Parathyroid adenoma (tissue), 2 donors: Measurements from ENCODE around the gene PLCH1.

Experiments used
- H2AFZ ChIP-seq: fragments of 300-600 bp; sonication (generic); one replicate; pipeline ENCODE4 v1.7.0; 2017; ENCODE audit warnings: antibody characterized with exemption, mild to moderate bottlenecking
- H3K27ac ChIP-seq: fragments of 300-600 bp; sonication (generic); one replicate; pipeline ENCODE4 v1.7.0; 2017
- H3K27me3 ChIP-seq: fragments of 300-600 bp; sonication (generic); one replicate; pipeline ENCODE4 v1.7.0; 2017; ENCODE audit warnings: low read length; ENCODE audit not compliant: control insufficient read depth, insufficient read depth
- H3K36me3 ChIP-seq: fragments of 300-600 bp; sonication (generic); one replicate; pipeline ENCODE4 v1.7.0; 2017; ENCODE audit warnings: low read length; ENCODE audit not compliant: control insufficient read depth, insufficient read depth
- H3K4me1 ChIP-seq: fragments of 300-600 bp; sonication (generic); one replicate; pipeline ENCODE4 v1.7.0; 2017; ENCODE audit warnings: control low read depth
- H3K4me2 ChIP-seq: fragments of 300-600 bp; sonication (generic); one replicate; pipeline ENCODE4 v1.7.0; 2017; ENCODE audit warnings: low read length
- H3K4me3 ChIP-seq: fragments of 300-600 bp; sonication (generic); one replicate; pipeline ENCODE4 v1.7.0; 2017; ENCODE audit warnings: low read depth, low read length
- H3K79me2 ChIP-seq: fragments of 300-600 bp; sonication (generic); one replicate; pipeline ENCODE4 v1.7.0; 2017; ENCODE audit warnings: control low read depth
- H3K9ac ChIP-seq: fragments of 300-600 bp; sonication (generic); one replicate; pipeline ENCODE4 v1.7.0; 2017; ENCODE audit warnings: mild to moderate bottlenecking
- H3K9me3 ChIP-seq: fragments of 300-600 bp; sonication (generic); one replicate; pipeline ENCODE4 v1.7.0; 2017; ENCODE audit warnings: low read length; ENCODE audit not compliant: control insufficient read depth
- TF ChIP-seq, protein P1 (sequence below): fragments of 300-600 bp; sonication (generic); IDR thresholded peaks from one replicate; pipeline ENCODE4 v1.7.0; 2017; ENCODE audit warnings: antibody characterized with exemption, mild to moderate bottlenecking
- donor health status: primary hyperparathyroidism.

Gene PLCH1

GRCh38 chr3:155656466-155656865 lies 88.4 kb downstream of the PLCH1 start:
- Histone ChIP-seq H3K9me3 (no peaks in the 10 kb centered on the region), H3K79me2 (peaks cover 5% of the 10 kb centered on the region), H2AFZ (no peak overlapping the region), H3K27ac (no peak overlapping the region), H3K27me3 (no peaks in the 10 kb centered on the region), H3K4me2 (no peak overlapping the region), H3K9ac (no peak overlapping the region), H3K4me1 (peaks cover 5% of the 10 kb centered on the region), H3K36me3 (no peaks in the 10 kb centered on the region), H3K4me3 (no peak overlapping the region)
- TF ChIP-seq, protein P1, sequence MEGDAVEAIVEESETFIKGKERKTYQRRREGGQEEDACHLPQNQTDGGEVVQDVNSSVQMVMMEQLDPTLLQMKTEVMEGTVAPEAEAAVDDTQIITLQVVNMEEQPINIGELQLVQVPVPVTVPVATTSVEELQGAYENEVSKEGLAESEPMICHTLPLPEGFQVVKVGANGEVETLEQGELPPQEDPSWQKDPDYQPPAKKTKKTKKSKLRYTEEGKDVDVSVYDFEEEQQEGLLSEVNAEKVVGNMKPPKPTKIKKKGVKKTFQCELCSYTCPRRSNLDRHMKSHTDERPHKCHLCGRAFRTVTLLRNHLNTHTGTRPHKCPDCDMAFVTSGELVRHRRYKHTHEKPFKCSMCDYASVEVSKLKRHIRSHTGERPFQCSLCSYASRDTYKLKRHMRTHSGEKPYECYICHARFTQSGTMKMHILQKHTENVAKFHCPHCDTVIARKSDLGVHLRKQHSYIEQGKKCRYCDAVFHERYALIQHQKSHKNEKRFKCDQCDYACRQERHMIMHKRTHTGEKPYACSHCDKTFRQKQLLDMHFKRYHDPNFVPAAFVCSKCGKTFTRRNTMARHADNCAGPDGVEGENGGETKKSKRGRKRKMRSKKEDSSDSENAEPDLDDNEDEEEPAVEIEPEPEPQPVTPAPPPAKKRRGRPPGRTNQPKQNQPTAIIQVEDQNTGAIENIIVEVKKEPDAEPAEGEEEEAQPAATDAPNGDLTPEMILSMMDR: no peak

DNA sequence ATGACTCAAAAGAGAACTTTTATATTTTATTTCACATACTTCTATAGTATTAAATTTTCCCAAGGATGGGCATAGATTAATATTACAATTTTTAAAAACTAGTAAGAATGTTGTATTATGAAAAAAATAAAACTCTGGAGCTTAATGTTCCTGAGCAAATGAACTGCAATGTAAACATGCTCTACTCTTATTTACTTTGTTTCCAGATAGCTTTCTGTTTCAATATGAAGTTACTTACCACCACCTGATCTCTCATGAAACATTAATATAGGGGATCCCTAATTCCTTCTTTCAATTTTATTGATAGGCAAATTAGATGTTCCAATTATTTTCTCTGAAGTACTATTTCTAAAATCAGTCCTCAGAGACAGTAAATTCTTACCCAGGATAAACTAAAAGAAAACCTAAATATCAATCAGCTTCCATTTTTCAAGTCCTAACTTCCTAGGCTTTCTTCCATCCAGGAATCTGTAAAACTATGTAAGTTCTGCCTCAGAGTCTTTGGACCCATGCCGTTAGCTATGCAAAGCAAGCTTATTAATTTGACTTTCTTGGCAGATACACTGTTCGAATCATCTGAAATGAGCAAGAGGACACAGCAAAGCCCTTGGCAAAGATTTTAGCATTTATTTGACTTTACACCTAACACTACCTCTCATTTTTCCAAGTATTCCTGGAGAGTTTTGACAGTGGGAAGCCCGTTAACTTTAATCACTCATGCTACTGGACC lies 93.2 kb downstream of the PLCH1 start:
- Histone ChIP-seq H3K79me2 (peaks cover 5% of the 10 kb centered on the region), H3K27me3 (no peaks in the 10 kb centered on the region), H2AFZ (peak overlapping the region; percentile 7), H3K9ac (no peak overlapping the region), H3K9me3 (no peaks in the 10 kb centered on the region), H3K36me3 (no peaks in the 10 kb centered on the region), H3K4me3 (no peak overlapping the region), H3K27ac (no peak overlapping the region), H3K4me2 (no peak overlapping the region), H3K4me1 (peaks cover 3% of the 10 kb centered on the region)
- TF ChIP-seq, protein P1: no peak

GRCh38 chr3:155648013-155648591 lies 96.8 kb downstream of the PLCH1 start:
- Histone ChIP-seq H3K36me3 (no peaks in the 10 kb centered on the region), H3K27ac (no peak overlapping the region), H3K4me2 (no peak overlapping the region), H3K27me3 (no peaks in the 10 kb centered on the region), H3K79me2 (no peaks in the 10 kb centered on the region), H3K4me3 (no peak overlapping the region), H3K9me3 (no peaks in the 10 kb centered on the region), H2AFZ (no peak overlapping the region), H3K4me1 (peaks cover 8% of the 10 kb centered on the region), H3K9ac (no peak overlapping the region)
- TF ChIP-seq, protein P1: no peak

GRCh38 chr3:155647206-155647605 lies 97.7 kb downstream of the PLCH1 start:
- Histone ChIP-seq H3K4me2 (no peak overlapping the region), H3K9me3 (no peaks in the 10 kb centered on the region), H3K36me3 (no peaks in the 10 kb centered on the region), H3K9ac (no peak overlapping the region), H3K79me2 (no peaks in the 10 kb centered on the region), H3K4me3 (no peak overlapping the region), H3K27ac (no peak overlapping the region), H2AFZ (no peak overlapping the region), H3K4me1 (peaks cover 5% of the 10 kb centered on the region), H3K27me3 (no peaks in the 10 kb centered on the region)
- TF ChIP-seq, protein P1: no peak

DNA sequence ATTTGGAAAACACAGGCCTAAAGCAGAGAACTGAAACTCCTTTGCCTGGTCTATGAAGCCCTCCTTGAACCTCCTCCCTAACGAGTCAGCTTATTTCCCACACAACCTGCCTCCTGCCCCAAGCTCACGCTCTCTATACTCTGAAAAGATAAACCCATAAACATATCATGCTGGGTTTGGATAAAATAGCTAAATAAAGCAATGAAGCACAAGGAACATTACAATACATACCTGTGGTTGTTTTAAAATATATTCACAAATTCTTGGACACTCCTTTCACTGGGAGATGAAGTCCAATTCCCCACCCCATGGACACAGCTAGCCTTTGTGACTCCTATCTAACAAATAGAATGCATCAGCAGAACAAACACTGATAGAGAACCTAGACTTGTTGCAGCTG lies 98.2 kb downstream of the PLCH1 start:
- Histone ChIP-seq H3K79me2 (no peaks in the 10 kb centered on the region), H3K4me2 (no peak overlapping the region), H3K4me3 (no peak overlapping the region), H3K27me3 (no peaks in the 10 kb centered on the region), H3K36me3 (no peaks in the 10 kb centered on the region), H3K9me3 (no peaks in the 10 kb centered on the region), H3K9ac (no peak overlapping the region), H2AFZ (peak overlapping the region; percentile 23), H3K27ac (no peak overlapping the region), H3K4me1 (peaks cover 5% of the 10 kb centered on the region)
- TF ChIP-seq, protein P1: no peak
